Retinal pigment epithelial cell (primary cell): Measurements from ENCODE around the gene NIF3L1.
A peak's percentile ranks its signal among the peaks of the same experiment; 100 is the strongest.

ENCODE experiments used
- DNase-seq: peaks from one replicate; pipeline ENCODE4 v3.0.0-alpha.2; 2010; ENCODE audit warnings: low read depth
- H3K4me3 ChIP-seq: 2 replicates; pipeline ENCODE4 v1.5.1; 2011; ENCODE audit warnings: mild to moderate bottlenecking, low read length, control low read depth, moderate library complexity
- TF ChIP-seq, protein P1 (sequence below): conservative IDR thresholded peaks from 2 replicates; pipeline ENCODE4 v1.5.1; 2011; ENCODE audit warnings: low read depth, low read length, control low read depth, inconsistent platforms

Gene NIF3L1

DNA sequence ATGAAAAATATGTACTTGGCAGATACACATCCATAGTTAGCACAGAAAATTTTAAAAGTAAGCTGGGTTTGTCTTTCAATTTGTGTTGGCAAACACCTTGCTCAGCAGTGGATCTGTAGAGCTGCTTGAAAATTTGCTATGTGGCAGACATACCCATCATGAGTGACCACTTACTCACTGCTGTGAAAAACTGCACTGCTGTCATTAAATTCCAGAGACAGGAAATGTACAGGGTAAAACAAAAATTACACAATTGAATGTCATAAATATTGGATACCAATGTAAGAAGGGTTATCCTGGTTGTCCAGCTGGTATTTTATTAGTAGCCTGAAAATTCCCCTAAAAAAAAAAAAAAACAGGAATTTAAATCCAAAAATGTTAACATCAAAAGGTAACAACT is 24.5 kb downstream of the NIF3L1 start:
- TF ChIP-seq, protein P1, sequence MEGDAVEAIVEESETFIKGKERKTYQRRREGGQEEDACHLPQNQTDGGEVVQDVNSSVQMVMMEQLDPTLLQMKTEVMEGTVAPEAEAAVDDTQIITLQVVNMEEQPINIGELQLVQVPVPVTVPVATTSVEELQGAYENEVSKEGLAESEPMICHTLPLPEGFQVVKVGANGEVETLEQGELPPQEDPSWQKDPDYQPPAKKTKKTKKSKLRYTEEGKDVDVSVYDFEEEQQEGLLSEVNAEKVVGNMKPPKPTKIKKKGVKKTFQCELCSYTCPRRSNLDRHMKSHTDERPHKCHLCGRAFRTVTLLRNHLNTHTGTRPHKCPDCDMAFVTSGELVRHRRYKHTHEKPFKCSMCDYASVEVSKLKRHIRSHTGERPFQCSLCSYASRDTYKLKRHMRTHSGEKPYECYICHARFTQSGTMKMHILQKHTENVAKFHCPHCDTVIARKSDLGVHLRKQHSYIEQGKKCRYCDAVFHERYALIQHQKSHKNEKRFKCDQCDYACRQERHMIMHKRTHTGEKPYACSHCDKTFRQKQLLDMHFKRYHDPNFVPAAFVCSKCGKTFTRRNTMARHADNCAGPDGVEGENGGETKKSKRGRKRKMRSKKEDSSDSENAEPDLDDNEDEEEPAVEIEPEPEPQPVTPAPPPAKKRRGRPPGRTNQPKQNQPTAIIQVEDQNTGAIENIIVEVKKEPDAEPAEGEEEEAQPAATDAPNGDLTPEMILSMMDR = no peak
- H3K4me3 ChIP-seq = no peak overlapping the region
- no peak for DNase-seq

DNA sequence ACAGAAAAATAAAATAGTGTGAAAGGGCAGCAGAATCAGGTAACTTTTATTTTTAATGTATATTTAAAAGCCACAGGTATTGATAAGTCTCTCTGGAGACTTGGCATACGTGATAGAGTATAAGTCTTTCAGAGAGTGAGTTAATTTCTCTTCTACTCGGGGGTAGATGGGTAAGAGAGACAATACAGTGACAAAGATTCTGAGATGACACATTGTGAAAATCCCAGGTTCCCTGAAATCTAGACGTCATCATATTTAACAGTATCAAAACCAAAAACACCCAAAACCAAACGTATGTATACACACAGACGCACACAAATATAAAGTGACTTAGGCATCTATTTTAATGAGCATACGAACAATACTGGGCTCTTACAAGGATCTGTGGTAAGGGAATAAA is 33.3 kb downstream of the NIF3L1 start:
- TF ChIP-seq, protein P1 = no peak

DNA sequence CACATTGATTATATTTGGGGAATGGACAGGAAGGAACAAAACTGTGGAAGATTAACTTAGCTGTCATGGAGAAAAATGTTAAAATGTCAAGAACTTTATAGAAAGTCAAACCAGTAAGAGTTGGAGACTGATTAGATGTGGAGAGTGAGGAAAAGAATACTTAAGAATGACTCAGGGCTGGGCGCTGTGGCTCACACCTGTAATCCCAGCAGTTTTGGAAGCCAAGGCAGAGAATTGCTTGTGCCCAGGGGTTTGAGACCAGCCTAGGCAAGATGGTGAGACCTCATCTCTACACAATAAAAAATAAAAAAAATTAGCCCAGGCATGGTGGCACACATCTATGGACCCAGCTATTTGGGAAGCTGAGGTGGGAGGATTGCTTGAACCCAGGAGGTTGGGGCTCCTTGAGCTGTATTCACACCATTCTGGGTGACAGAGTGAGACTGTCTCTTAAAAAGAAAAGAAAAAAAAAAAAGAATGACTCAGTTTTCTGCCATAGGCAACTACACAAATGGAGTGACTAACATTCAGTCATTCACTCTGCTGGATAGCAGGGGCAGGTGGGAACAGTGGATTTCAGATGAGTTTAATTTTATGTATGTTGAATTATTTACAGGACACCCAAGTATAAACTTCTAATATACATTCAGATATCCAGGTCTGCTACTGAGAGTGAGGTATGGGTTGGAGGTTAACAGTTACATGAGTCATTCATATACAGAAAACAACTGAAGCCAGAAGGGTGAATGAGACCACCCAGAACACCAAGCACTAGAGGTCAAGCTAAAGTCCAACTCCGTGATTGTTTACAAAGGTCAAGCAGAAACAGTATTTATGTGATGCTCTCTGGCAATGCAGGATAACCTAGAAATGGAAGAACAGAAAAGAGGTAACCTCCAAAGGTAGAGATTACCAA is 40.4 kb downstream of the NIF3L1 start:
- DNase-seq = no peak
- TF ChIP-seq, protein P1 = no peak
- H3K4me3 ChIP-seq = no peak overlapping the region

More for the DNA sequence above, 33.3 kb downstream of the NIF3L1 start:
- no peak for DNase-seq
- no peak overlapping the region for H3K4me3 ChIP-seq

DNA sequence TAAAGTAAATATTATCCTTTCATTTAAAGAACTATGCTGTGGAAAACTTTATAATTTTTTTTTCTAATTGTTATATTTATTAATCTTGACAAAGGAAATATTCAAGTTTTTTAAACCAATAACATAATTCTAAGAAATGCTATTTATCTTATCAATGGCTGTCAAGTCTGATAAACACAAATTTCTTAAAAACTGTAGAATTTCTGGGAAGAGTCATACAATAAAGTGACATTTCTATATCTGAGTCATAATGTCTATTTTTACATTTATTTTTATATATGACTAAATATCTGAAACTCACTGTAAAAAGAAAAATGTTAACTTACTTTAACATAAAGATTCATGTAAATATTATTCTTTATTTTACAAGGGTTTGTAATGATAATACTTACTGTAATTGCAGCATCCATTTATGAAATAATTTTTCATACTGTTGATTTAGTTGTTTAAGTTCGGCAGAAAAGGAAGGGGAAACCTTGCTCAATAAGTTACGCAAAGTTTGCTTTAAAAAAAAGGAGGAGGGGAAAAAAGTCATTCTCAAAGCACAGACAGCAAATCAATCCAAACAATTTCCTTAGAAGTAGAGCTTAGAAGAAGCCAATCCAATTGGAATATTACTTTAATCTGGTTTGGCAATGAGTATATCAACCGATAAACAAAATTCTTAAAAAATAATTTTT is 41.9 kb downstream of the NIF3L1 start:
- no peak overlapping the region for H3K4me3 ChIP-seq
- DNase-seq = no peak
- TF ChIP-seq, protein P1 = no peak

DNA sequence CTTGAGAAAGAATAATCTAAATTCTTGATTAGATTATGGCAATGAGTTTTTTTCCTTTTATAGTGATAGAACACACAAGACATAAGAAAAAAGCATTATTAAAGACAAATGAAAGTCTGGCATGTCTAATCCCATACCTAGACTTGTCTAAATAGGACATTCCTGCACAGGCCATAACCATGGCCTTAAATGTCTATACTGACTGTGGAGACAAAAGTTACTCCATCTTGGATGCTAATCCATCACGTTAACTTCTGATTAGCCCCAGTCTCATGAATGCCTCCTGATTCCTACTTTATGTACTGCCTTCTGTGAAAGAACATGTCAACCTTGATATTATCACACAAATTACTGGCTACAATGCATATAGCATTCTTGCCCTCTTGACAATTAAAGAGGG is 50.7 kb downstream of the NIF3L1 start:
- H3K4me3 ChIP-seq = no peak overlapping the region
- TF ChIP-seq, protein P1 = no peak
- no peak for DNase-seq

DNA sequence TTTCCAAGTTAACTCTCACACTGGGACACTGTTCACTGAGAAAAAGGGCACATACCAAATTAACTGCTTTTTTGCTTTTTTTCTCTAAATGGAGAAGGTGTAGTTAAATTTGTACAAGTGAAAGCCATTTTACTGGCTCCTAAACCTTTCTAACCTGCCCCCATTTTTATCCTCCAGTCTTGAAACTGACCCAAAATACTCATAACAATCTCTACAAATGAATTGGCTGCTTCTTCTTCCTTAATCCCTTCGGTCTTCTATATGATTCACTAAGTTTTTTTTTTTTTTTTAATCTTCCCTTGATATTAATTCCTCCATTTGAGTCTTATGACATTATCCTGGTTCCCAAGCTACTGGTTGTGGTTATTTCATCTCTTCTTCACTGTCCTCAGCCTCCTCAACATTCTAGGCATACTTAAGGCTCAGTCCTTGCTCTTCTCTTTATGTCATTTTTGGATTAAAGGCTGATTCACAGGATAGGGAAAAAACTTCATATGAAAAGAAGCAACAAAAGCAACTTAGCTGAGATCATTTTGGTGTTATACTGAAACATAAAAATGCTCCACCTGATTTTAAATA is 54.4 kb downstream of the NIF3L1 start:
- TF ChIP-seq, protein P1 = no peak
- peak; percentile 12 for DNase-seq
- no peak overlapping the region for H3K4me3 ChIP-seq
